ENCODE data around the gene ZC3H10.

- TF ChIP-seq CTCF (conservative IDR thresholded peaks at IDR 0.05; ENCODE audit: low read depth, low read length) (no peak), EZH2 (IDR thresholded peaks at IDR 0.05; ENCODE audit: borderline replicate concordance, low read depth, low read length, poor library complexity, severe bottlenecking) (no peak)
Observed at GRCh38 chr12:56079723-56080555, 38.1 kb upstream of the ZC3H10 start, which contains the start of gene ERBB3.

All from A673 (cell line).